Stimulated activated CD8-positive, alpha-beta memory T cell treated with anti-CD3 and anti-CD28 coated beads, Interleukin-15, amount 100 ng/mL, for 24 hours (primary cell): ENCODE data around the gene CACNA1B.
"Not testable (repeated sequence)": the region's sequence is repeated elsewhere in the genome, so short reads cannot be mapped to it uniquely, and the experiment has no call there.

Experiments used
- DNase-seq: peaks from one replicate; pipeline ENCODE4 v3.0.0-alpha.2; 2020; ENCODE audit warnings: low read depth

CACNA1B gene

GRCh38 chr9:138117101-138117750, 239.6 kb downstream of the CACNA1B start:
- DNase-seq: no peak

GRCh38 chr9:138117836-138118235, 240.3 kb downstream of the CACNA1B start:
- no peak for DNase-seq

GRCh38 chr9:138118601-138119071, 241.1 kb downstream of the CACNA1B start:
- DNase-seq: no peak

GRCh38 chr9:138119202-138120027, 241.8 kb downstream of the CACNA1B start:
- no peak for DNase-seq

- no peak for DNase-seq
Measured at GRCh38 chr9:138120072-138120471, 242.5 kb downstream of the CACNA1B start.

- DNase-seq: no peak
Measured at GRCh38 chr9:138120511-138121437, 243.2 kb downstream of the CACNA1B start.

- DNase-seq: no peak
Measured at GRCh38 chr9:138121438-138122050, 244.0 kb downstream of the CACNA1B start.

- DNase-seq: no peak
Measured at GRCh38 chr9:138122201-138122600, 244.6 kb downstream of the CACNA1B start.

- DNase-seq: no peak
Measured at GRCh38 chr9:138122676-138123075, 245.1 kb downstream of the CACNA1B start.

GRCh38 chr9:138123086-138123485, 245.5 kb downstream of the CACNA1B start:
- no peak for DNase-seq

GRCh38 chr9:138126090-138126857, 248.7 kb downstream of the CACNA1B start:
- DNase-seq: not testable (repeated sequence)

GRCh38 chr9:138126858-138127584, 249.4 kb downstream of the CACNA1B start:
- not testable (repeated sequence) for DNase-seq

- not testable (repeated sequence) for DNase-seq
Measured at GRCh38 chr9:138128027-138128426, 250.4 kb downstream of the CACNA1B start.

- not testable (repeated sequence) for DNase-seq
Measured at GRCh38 chr9:138129318-138129717, 251.7 kb downstream of the CACNA1B start.

GRCh38 chr9:138132946-138133705, 255.5 kb downstream of the CACNA1B start:
- not testable (repeated sequence) for DNase-seq

- DNase-seq: not testable (repeated sequence)
Measured at GRCh38 chr9:138134581-138134980, 257.0 kb downstream of the CACNA1B start.

- DNase-seq: not testable (repeated sequence)
Measured at GRCh38 chr9:138139096-138139495, 261.5 kb downstream of the CACNA1B start.

- DNase-seq: not testable (repeated sequence)
Measured at GRCh38 chr9:138140980-138141379, 263.4 kb downstream of the CACNA1B start.

- not testable (repeated sequence) for DNase-seq
Measured at GRCh38 chr9:138142528-138143244, 265.1 kb downstream of the CACNA1B start.
